ENCODE measurements around the gene PTPRK. TPM values are rescaled to one million over a fixed set of nuclear protein-coding genes. Genes with fewer than 3 reads are reported as not detected.

The PTPRK gene
- total and polyA plus RNA-seq, 2 of the 8 experiments (the other 6 are each of a cell fraction or from before 2014, with no cell fraction given): 11.4 to 47.3 TPM

GRCh38 chr6:128479048-128479666 lies 41.2 kb downstream of the PTPRK start (continued):
- TF ChIP-seq CHD7 (IDR thresholded peaks at IDR 0.05; ENCODE audit: insufficient replicate concordance, low read length): no peak
- no peak for TF ChIP-seq YY1 (IDR thresholded peaks at IDR 0.05; ENCODE audit: low read depth, low read length)
- TF ChIP-seq CBX8 (IDR thresholded peaks at IDR 0.05; ENCODE audit: borderline replicate concordance, low read depth, low read length): no peak
- no peak for TF ChIP-seq POLR2AphosphoS5 (IDR thresholded peaks at IDR 0.05; ENCODE audit: low read depth, low read length)
- TF ChIP-seq HDAC2 (IDR thresholded peaks at IDR 0.05; ENCODE audit: borderline replicate concordance in 1 of 2, low read depth in 2 of 2, low read length in 2 of 2): no peak
- no peak for TF ChIP-seq ZNF274 (IDR thresholded peaks at IDR 0.05; ENCODE audit: borderline replicate concordance, extremely low read depth, low read length)
- no peak for TF ChIP-seq KDM5A (IDR thresholded peaks at IDR 0.05; ENCODE audit: low read length)
- TF ChIP-seq BRCA1 (IDR thresholded peaks at IDR 0.05; ENCODE audit: low read depth, low read length): no peak
